HG02678 (cell line): ENCODE data around the gene RETREG1.
"Not testable (repeated sequence)": the region's sequence is repeated elsewhere in the genome, so short reads cannot be mapped to it uniquely, and the experiment has no call there.

Source experiments
- ATAC-seq: cut with Tn5 transposase; IDR thresholded peaks from one replicate; pipeline ENCODE4 v1.9.1; 2021; ENCODE audit warnings: mild to moderate bottlenecking, moderate library complexity; ENCODE audit not compliant: unreplicated experiment

RETREG1 gene

GRCh38 chr5:16617274-16617968 lies 624 bp upstream of the RETREG1 start:
- peak; percentile 2 for ATAC-seq

GRCh38 chr5:16615741-16616535 lies 859 bp downstream of the RETREG1 start:
- no peak for ATAC-seq

GRCh38 chr5:16612007-16612406 lies 4.8 kb downstream of the RETREG1 start:
- no peak for ATAC-seq

GRCh38 chr5:16610896-16611295 lies 5.9 kb downstream of the RETREG1 start:
- ATAC-seq = not testable (repeated sequence)

GRCh38 chr5:16609412-16609811 lies 7.4 kb downstream of the RETREG1 start:
- ATAC-seq = no peak

GRCh38 chr5:16606628-16607027 lies 10.2 kb downstream of the RETREG1 start:
- ATAC-seq = no peak

- ATAC-seq = no peak
Observed at GRCh38 chr5:16603701-16604100, 13.1 kb downstream of the RETREG1 start.

GRCh38 chr5:16603295-16603694 lies 13.5 kb downstream of the RETREG1 start:
- ATAC-seq = no peak

GRCh38 chr5:16602182-16602581 lies 14.6 kb downstream of the RETREG1 start:
- ATAC-seq = no peak

GRCh38 chr5:16600946-16601345 lies 15.9 kb downstream of the RETREG1 start:
- ATAC-seq = no peak

- ATAC-seq = no peak
Observed at GRCh38 chr5:16600397-16600796, 16.4 kb downstream of the RETREG1 start.

- no peak for ATAC-seq
Observed at GRCh38 chr5:16597946-16598694, 18.7 kb downstream of the RETREG1 start.

- ATAC-seq = no peak
Observed at GRCh38 chr5:16596581-16596940, 20.2 kb downstream of the RETREG1 start.

GRCh38 chr5:16595881-16596580 lies 20.8 kb downstream of the RETREG1 start:
- no peak for ATAC-seq

GRCh38 chr5:16593628-16594027 lies 23.2 kb downstream of the RETREG1 start:
- ATAC-seq = no peak

GRCh38 chr5:16593013-16593412 lies 23.8 kb downstream of the RETREG1 start:
- no peak for ATAC-seq

GRCh38 chr5:16592255-16592654 lies 24.5 kb downstream of the RETREG1 start:
- no peak for ATAC-seq

GRCh38 chr5:16590685-16591084 lies 26.1 kb downstream of the RETREG1 start:
- no peak for ATAC-seq

- no peak for ATAC-seq
Observed at GRCh38 chr5:16589658-16590057, 27.1 kb downstream of the RETREG1 start.

- no peak for ATAC-seq
Observed at GRCh38 chr5:16588434-16589214, 28.2 kb downstream of the RETREG1 start.
